Activated CD8-positive, alpha-beta T cell treated with anti-CD3 and anti-CD28 coated beads for 36 hours (primary cell): ENCODE results near the gene VCL. TPM values are rescaled to one million over a fixed set of nuclear protein-coding genes. Genes with fewer than 3 reads are reported as not detected.
"Not testable (repeated sequence)": the region's sequence is repeated elsewhere in the genome, so short reads cannot be mapped to it uniquely, and the experiment has no call there.

Source experiments
- ATAC-seq: fragments of 200-7000 bp; cut with Tn5 transposase; one replicate; pipeline ENCODE4 v1.10.0; 2021; ENCODE audit warnings: mild to moderate bottlenecking, moderate library complexity
- CTCF ChIA-PET: fragments of 350-600 bp; sonication (Branson Sonifier 250); formaldehyde crosslinking; loops from one replicate; lab custom pipeline; 2021; ENCODE audit warnings: antibody characterized with exemption; lab: Charles Lee
- POLR2A ChIA-PET: fragments of 350-600 bp; sonication (Branson Sonifier 250); formaldehyde crosslinking; loops from one replicate; lab custom pipeline; 2021; ENCODE audit warnings: antibody characterized with exemption; lab: Charles Lee
- DNase-seq: peaks from one replicate; pipeline ENCODE4 v3.0.0-alpha.2; 2020
- H3K27ac Mint-ChIP-seq: one replicate; pipeline ENCODE4 v1.8.0; 2021; ENCODE audit warnings: mild to moderate bottlenecking, mixed read lengths
- H3K27me3 Mint-ChIP-seq: one replicate; pipeline ENCODE4 v1.8.0; 2021; ENCODE audit warnings: mixed read lengths
- H3K36me3 Mint-ChIP-seq: one replicate; pipeline ENCODE4 v1.8.0; 2021; ENCODE audit warnings: low read depth, mixed read lengths
- H3K4me1 Mint-ChIP-seq: one replicate; pipeline ENCODE4 v1.8.0; 2021; ENCODE audit warnings: low read depth, mixed read lengths
- H3K4me3 Mint-ChIP-seq: one replicate; pipeline ENCODE4 v1.8.0; 2021; ENCODE audit warnings: mild to moderate bottlenecking, moderate library complexity, mixed read lengths
- H3K9me3 Mint-ChIP-seq: one replicate; pipeline ENCODE4 v1.8.0; 2021; ENCODE audit warnings: mixed read lengths
- CTCF ChIP-seq: fragments of 200-600 bp; IDR thresholded peaks from one replicate; pipeline ENCODE4 v1.8.0; 2022; ENCODE audit warnings: antibody characterized with exemption, mild to moderate bottlenecking
- intact Hi-C: fragments of 100-400 bp; cut with micrococcal nuclease; formaldehyde crosslinking; loops from one replicate; pipeline ENCODE4 v1.10.0; 2022
- total RNA-seq, 2 experiments: library from RNA; stranded (reverse); gene quantifications; one replicate each; pipeline ENCODE4 v1.2.3, GENCODE V29; 2021

The VCL gene
- total RNA-seq, 2 experiments from 2014 or later, result 16.9 to 17.7 TPM

GRCh38 chr10:73995035-73995358 lies 2.9 kb upstream of the VCL start:
- Mint-ChIP-seq H3K27me3 (no peaks in the 10 kb centered on the region), H3K27ac (no peak overlapping the region), H3K9me3 (no peaks in the 10 kb centered on the region), H3K4me3 (no peak overlapping the region), H3K36me3 (no peaks in the 10 kb centered on the region), H3K4me1 (peaks cover 40% of the 10 kb centered on the region)
- POLR2A ChIA-PET, result no interaction called here
- CTCF ChIA-PET, result interaction anchor here (1.0 to 1.1 kb wide), 3 partner anchors 40 to 179 kb away, joined by 3 read pairs; no protein-coding TSS in a partner anchor
- intact Hi-C loops, result loop anchor here (5.0 kb wide), 1 partner anchor 82 kb away; no protein-coding TSS in a partner anchor
- TF ChIP-seq CTCF, result no peak
- no peak for DNase-seq
- no peak for ATAC-seq

GRCh38 chr10:73997461-73997786 lies 492 bp upstream of the VCL start:
- no peak for TF ChIP-seq CTCF
- H3K9me3 Mint-ChIP-seq, result no peaks in the 10 kb centered on the region
- DNase-seq (peak; percentile 87), ATAC-seq (peak; percentile 79)
- intact Hi-C loops, result loop anchor here (5.0 kb wide), 1 partner anchor 80 kb away; no protein-coding TSS in a partner anchor
- no peaks in the 10 kb centered on the region for H3K27me3 Mint-ChIP-seq
- POLR2A ChIA-PET, result no interaction called here
- peak overlapping the region; percentile 92 for H3K4me3 Mint-ChIP-seq
- H3K36me3 Mint-ChIP-seq, result no peaks in the 10 kb centered on the region
- CTCF ChIA-PET, result interaction anchor here (1.1 to 2.0 kb wide), 3 partner anchors 15 to 59 kb away, joined by 3 to 7 read pairs (median 4); no protein-coding TSS in a partner anchor
- peak overlapping the region; percentile 98 for H3K27ac Mint-ChIP-seq
- H3K4me1 Mint-ChIP-seq, result peaks cover 27% of the 10 kb centered on the region

GRCh38 chr10:73998623-73998928 lies 660 bp downstream of the VCL start:
- ChIA-PET CTCF (no interaction called here), POLR2A (no interaction called here)
- Mint-ChIP-seq H3K4me3 (peak overlapping the region; percentile 92), H3K27ac (peak overlapping the region; percentile 80), H3K4me1 (peaks cover 19% of the 10 kb centered on the region), H3K9me3 (no peaks in the 10 kb centered on the region), H3K27me3 (no peaks in the 10 kb centered on the region), H3K36me3 (no peaks in the 10 kb centered on the region)
- intact Hi-C loops, result loop anchor here (5.0 kb wide), 1 partner anchor 79 kb away; no protein-coding TSS in a partner anchor
- DNase-seq (peak; percentile 24), ATAC-seq (no peak)
- no peak for TF ChIP-seq CTCF

- POLR2A ChIA-PET, result interaction anchor here (1.0 to 1.3 kb wide), 2 partner anchors 42 to 77 kb away, joined by 3 read pairs; no protein-coding TSS in a partner anchor
- ATAC-seq (no peak), DNase-seq (peak; percentile 20)
- Mint-ChIP-seq H3K4me1 (peaks cover 18% of the 10 kb centered on the region), H3K9me3 (no peaks in the 10 kb centered on the region), H3K36me3 (no peaks in the 10 kb centered on the region), H3K27me3 (no peaks in the 10 kb centered on the region), H3K4me3 (peak overlapping the region; percentile 92), H3K27ac (peak overlapping the region; percentile 80)
- intact Hi-C loops, result loop anchor here (5.0 kb wide), 1 partner anchor 78 kb away; no protein-coding TSS in a partner anchor
- CTCF ChIA-PET, result interaction anchor here (1.5 kb wide), 1 partner anchor 42 kb away, joined by 5 read pairs; no protein-coding TSS in a partner anchor
- TF ChIP-seq CTCF, result no peak
Measured at GRCh38 chr10:73998929-73999691, 1.2 kb downstream of the VCL start.

GRCh38 chr10:73999703-74000102 lies 1.8 kb downstream of the VCL start:
- ATAC-seq, result no peak
- intact Hi-C loops, result loop anchor here (5.0 kb wide), 1 partner anchor 78 kb away; no protein-coding TSS in a partner anchor
- Mint-ChIP-seq H3K4me3 (peak overlapping the region; percentile 92), H3K4me1 (peaks cover 18% of the 10 kb centered on the region), H3K36me3 (no peaks in the 10 kb centered on the region), H3K27me3 (no peaks in the 10 kb centered on the region), H3K27ac (peak overlapping the region; percentile 48), H3K9me3 (no peaks in the 10 kb centered on the region)
- POLR2A ChIA-PET, result interaction anchor here (1.0 to 1.3 kb wide), 2 partner anchors 43 to 77 kb away, joined by 3 read pairs; no protein-coding TSS in a partner anchor
- CTCF ChIA-PET, result interaction anchor here (1.4 to 1.8 kb wide), 3 partner anchors 34 to 113 kb away, joined by 4 to 6 read pairs (median 5); no protein-coding TSS in a partner anchor
- DNase-seq, result no peak
- TF ChIP-seq CTCF, result no peak

GRCh38 chr10:74000244-74000643 lies 2.3 kb downstream of the VCL start:
- H3K4me1 Mint-ChIP-seq, result peaks cover 18% of the 10 kb centered on the region
- POLR2A ChIA-PET, result interaction anchor here (0.6 to 1.3 kb wide), 4 partner anchors 8 to 753 kb away, joined by 3 read pairs; partner anchors contain the start of gene DNAJC9
- DNase-seq, H3K36me3 Mint-ChIP-seq, H3K9me3 Mint-ChIP-seq, ATAC-seq, H3K4me3 Mint-ChIP-seq, intact Hi-C loops, H3K27ac Mint-ChIP-seq, H3K27me3 Mint-ChIP-seq: not testable (repeated sequence)
- CTCF ChIA-PET, result interaction anchor here (1.3 to 1.8 kb wide), 6 partner anchors 9 to 114 kb away, joined by 3 to 6 read pairs (median 4); no protein-coding TSS in a partner anchor
